ENCODE results near the gene GPR183. TPM values are rescaled to one million over a fixed set of nuclear protein-coding genes. Genes with fewer than 3 reads are reported as not detected.

Gene GPR183
- total RNA-seq, 1 donor from 2014 or later = 0.19 TPM

GRCh38 chr13:99326012-99326411 is 18.8 kb upstream of the GPR183 start:
- TF ChIP-seq CTCF (IDR thresholded peaks at IDR 0.05) = no peak
- Mint-ChIP-seq H3K27me3 (ENCODE audit: unreplicated experiment) (no peaks in the 10 kb centered on the region), H3K27ac (ENCODE audit: unreplicated experiment) (no peak overlapping the region), H3K4me3 (ENCODE audit: unreplicated experiment) (no peak overlapping the region), H3K9me3 (ENCODE audit: unreplicated experiment) (no peaks in the 10 kb centered on the region), H3K4me1 (ENCODE audit: unreplicated experiment) (peaks cover 17% of the 10 kb centered on the region), H3K36me3 (ENCODE audit: unreplicated experiment) (peaks cover 16% of the 10 kb centered on the region)
- no peak for DNase-seq (ENCODE audit: extremely low spot score, unreplicated experiment)

- no peak overlapping the region for H3K27ac Mint-ChIP-seq (ENCODE audit: unreplicated experiment)
- TF ChIP-seq CTCF (IDR thresholded peaks at IDR 0.05) = no peak
- H3K4me3 Mint-ChIP-seq (ENCODE audit: unreplicated experiment) = no peak overlapping the region
- no peaks in the 10 kb centered on the region for H3K9me3 Mint-ChIP-seq (ENCODE audit: unreplicated experiment)
- no peak for DNase-seq (ENCODE audit: extremely low spot score, unreplicated experiment)
- H3K27me3 Mint-ChIP-seq (ENCODE audit: unreplicated experiment) = no peaks in the 10 kb centered on the region
- peaks cover 13% of the 10 kb centered on the region for H3K36me3 Mint-ChIP-seq (ENCODE audit: unreplicated experiment)
- peaks cover 20% of the 10 kb centered on the region for H3K4me1 Mint-ChIP-seq (ENCODE audit: unreplicated experiment)
These were observed 16.3 kb upstream of the GPR183 start for GRCh38 chr13:99323488-99323887.

- Mint-ChIP-seq H3K27ac (ENCODE audit: unreplicated experiment) (peak overlapping the region; percentile 70), H3K36me3 (ENCODE audit: unreplicated experiment) (peaks cover 13% of the 10 kb centered on the region), H3K4me1 (ENCODE audit: unreplicated experiment) (peaks cover 20% of the 10 kb centered on the region), H3K4me3 (ENCODE audit: unreplicated experiment) (no peak overlapping the region), H3K27me3 (ENCODE audit: unreplicated experiment) (no peaks in the 10 kb centered on the region), H3K9me3 (ENCODE audit: unreplicated experiment) (no peaks in the 10 kb centered on the region)
- TF ChIP-seq CTCF (IDR thresholded peaks at IDR 0.05) = no peak
- no peak for DNase-seq (ENCODE audit: extremely low spot score, unreplicated experiment)
These were observed 15.3 kb upstream of the GPR183 start for GRCh38 chr13:99322297-99323103.

GRCh38 chr13:99321709-99322108 is 14.5 kb upstream of the GPR183 start:
- Mint-ChIP-seq H3K9me3 (ENCODE audit: unreplicated experiment) (no peaks in the 10 kb centered on the region), H3K4me3 (ENCODE audit: unreplicated experiment) (no peak overlapping the region), H3K27me3 (ENCODE audit: unreplicated experiment) (no peaks in the 10 kb centered on the region), H3K27ac (ENCODE audit: unreplicated experiment) (peak overlapping the region; percentile 70), H3K4me1 (ENCODE audit: unreplicated experiment) (peaks cover 24% of the 10 kb centered on the region), H3K36me3 (ENCODE audit: unreplicated experiment) (peaks cover 19% of the 10 kb centered on the region)
- no peak for DNase-seq (ENCODE audit: extremely low spot score, unreplicated experiment)
- no peak for TF ChIP-seq CTCF (IDR thresholded peaks at IDR 0.05)

- Mint-ChIP-seq H3K4me3 (ENCODE audit: unreplicated experiment) (no peak overlapping the region), H3K27ac (ENCODE audit: unreplicated experiment) (peak overlapping the region; percentile 70), H3K4me1 (ENCODE audit: unreplicated experiment) (peaks cover 27% of the 10 kb centered on the region), H3K36me3 (ENCODE audit: unreplicated experiment) (peaks cover 19% of the 10 kb centered on the region), H3K9me3 (ENCODE audit: unreplicated experiment) (no peaks in the 10 kb centered on the region), H3K27me3 (ENCODE audit: unreplicated experiment) (no peaks in the 10 kb centered on the region)
- no peak for TF ChIP-seq CTCF (IDR thresholded peaks at IDR 0.05)
- DNase-seq (ENCODE audit: extremely low spot score, unreplicated experiment) = no peak
These were observed 13.7 kb upstream of the GPR183 start for GRCh38 chr13:99320693-99321481.
